ENCODE results near the gene POLA1. TPM values are rescaled to one million over a fixed set of nuclear protein-coding genes. Genes with fewer than 3 reads are reported as not detected.

POLA1 gene
- total RNA-seq, 4 donors from 2014 or later, result 12.0 to 15.6 (median 12.5) TPM

DNA sequence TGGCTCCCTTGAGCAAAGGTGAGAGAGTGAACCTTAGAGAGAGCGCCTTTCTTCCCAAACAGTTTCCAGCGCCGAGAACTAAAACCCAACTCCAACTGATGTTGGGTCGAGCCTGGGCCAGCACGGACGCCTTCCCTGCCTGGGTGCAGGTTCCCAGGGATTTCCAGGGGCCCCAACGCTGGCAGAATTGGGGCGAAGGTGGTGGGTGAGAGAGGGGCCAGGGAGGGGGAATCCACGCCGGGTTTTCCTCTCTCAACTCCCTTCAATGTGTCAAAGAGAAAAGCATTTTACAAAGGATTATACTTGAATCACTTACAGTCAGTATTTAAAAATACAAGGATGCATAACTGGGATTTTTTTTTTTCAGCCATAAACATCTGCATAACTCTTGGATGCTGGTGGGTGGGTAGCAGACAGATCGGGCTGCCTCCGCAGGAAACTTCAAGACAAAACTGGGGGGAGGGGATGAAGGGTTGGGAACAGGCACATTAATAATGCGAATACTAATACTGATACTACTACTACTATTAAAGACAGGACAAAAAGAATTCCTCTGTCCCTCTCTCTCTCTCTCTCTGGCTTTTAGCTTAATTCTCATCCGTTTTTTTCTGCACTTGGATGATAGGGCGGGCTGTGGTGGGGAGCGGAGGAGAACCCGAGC is 323.4 kb downstream of the POLA1 start:
- Histone ChIP-seq H3K36me3 (no peaks in the 10 kb centered on the region), H3K4me1 (peaks cover 0 to 34% (median 0%) of the 10 kb centered on the region in 3 donors), H3K9me3 (no peaks in the 10 kb centered on the region), H3K27me3 (peaks cover 99% of the 10 kb centered on the region), H3K27ac (no peak overlapping the region), H3K4me3 (no peak overlapping the region)
- 9 to 19% methylated on average over 6 to 13 of the region's 17 CpGs for WGBS, 2 donors (ENCODE audit: low coverage in 1 of 2)
- no peak for TF ChIP-seq EP300 (IDR thresholded peaks at IDR 0.05)
- no peak for TF ChIP-seq POLR2AphosphoS5 (IDR thresholded peaks at IDR 0.05)
- TF ChIP-seq POLR2A (IDR thresholded peaks at IDR 0.05), result no peak
- TF ChIP-seq, protein P1, sequence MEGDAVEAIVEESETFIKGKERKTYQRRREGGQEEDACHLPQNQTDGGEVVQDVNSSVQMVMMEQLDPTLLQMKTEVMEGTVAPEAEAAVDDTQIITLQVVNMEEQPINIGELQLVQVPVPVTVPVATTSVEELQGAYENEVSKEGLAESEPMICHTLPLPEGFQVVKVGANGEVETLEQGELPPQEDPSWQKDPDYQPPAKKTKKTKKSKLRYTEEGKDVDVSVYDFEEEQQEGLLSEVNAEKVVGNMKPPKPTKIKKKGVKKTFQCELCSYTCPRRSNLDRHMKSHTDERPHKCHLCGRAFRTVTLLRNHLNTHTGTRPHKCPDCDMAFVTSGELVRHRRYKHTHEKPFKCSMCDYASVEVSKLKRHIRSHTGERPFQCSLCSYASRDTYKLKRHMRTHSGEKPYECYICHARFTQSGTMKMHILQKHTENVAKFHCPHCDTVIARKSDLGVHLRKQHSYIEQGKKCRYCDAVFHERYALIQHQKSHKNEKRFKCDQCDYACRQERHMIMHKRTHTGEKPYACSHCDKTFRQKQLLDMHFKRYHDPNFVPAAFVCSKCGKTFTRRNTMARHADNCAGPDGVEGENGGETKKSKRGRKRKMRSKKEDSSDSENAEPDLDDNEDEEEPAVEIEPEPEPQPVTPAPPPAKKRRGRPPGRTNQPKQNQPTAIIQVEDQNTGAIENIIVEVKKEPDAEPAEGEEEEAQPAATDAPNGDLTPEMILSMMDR (IDR thresholded peaks at IDR 0.05), result no peak
- ATAC-seq, result no peak

DNA sequence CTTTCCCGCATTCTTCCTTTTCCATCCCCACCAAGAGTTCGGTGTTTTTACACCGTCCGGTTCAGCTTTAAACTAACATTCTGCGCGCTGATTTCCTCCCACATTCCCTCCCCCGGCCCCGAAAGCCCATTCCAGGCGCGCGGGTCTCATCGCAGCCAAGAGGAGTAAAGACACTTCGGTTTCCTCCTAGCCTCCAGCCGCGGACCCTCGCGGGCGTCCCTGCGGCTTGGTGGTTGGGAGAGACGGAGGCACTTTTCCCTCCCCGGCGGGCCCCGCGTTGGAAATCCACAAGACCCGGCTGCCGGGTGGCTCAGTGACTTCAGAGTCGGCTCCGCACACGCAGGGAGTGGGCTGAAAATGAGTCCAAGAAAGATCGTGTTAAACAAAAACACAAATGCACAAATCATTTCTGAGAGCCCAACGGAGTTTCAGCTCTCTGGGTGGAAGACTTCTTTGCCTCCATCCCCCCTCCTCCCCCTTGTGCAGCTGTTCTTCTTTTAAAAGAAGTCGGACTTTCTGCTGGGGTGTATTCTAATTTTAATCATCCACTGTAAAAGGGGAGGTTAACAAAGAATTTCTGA is 324.0 kb downstream of the POLA1 start:
- TF ChIP-seq EP300 (IDR thresholded peaks at IDR 0.05), result no peak
- no peak for TF ChIP-seq POLR2A (IDR thresholded peaks at IDR 0.05)
- TF ChIP-seq, protein P1 (IDR thresholded peaks at IDR 0.05), result no peak
- no peak for TF ChIP-seq POLR2AphosphoS5 (IDR thresholded peaks at IDR 0.05)
- Histone ChIP-seq H3K27ac (no peak overlapping the region), H3K4me1 (peaks cover 0 to 30% (median 0%) of the 10 kb centered on the region in 3 donors), H3K27me3 (peaks cover 99% of the 10 kb centered on the region), H3K4me3 (no peak overlapping the region), H3K36me3 (no peaks in the 10 kb centered on the region), H3K9me3 (no peaks in the 10 kb centered on the region)
- ATAC-seq, result no peak
- 9 to 20% methylated on average over 6 to 14 of the region's 32 CpGs for WGBS, 2 donors (ENCODE audit: low coverage in 1 of 2)

DNA sequence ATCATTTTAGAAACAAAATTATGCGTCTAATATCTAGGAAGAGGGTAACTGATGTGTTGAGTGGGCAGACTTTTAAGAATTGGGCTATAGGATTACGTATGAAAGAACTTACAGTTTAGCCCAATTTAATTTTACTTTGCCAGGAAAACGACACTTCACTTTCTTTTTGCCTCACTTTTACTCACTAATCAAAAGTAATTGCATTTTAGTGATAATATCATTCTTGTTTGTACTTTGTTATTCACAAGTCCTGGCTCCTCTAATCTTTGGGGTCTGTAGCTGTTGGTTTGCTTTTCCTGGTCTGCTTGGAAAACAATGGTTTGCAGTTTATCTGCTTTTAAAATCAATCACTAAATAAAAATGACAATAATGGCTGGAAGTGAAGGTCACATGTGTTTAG is 325.0 kb downstream of the POLA1 start:
- 20 to 24% methylated on average over 3 of the region's 3 CpGs for WGBS, 2 donors (ENCODE audit: low coverage in 1 of 2)

DNA sequence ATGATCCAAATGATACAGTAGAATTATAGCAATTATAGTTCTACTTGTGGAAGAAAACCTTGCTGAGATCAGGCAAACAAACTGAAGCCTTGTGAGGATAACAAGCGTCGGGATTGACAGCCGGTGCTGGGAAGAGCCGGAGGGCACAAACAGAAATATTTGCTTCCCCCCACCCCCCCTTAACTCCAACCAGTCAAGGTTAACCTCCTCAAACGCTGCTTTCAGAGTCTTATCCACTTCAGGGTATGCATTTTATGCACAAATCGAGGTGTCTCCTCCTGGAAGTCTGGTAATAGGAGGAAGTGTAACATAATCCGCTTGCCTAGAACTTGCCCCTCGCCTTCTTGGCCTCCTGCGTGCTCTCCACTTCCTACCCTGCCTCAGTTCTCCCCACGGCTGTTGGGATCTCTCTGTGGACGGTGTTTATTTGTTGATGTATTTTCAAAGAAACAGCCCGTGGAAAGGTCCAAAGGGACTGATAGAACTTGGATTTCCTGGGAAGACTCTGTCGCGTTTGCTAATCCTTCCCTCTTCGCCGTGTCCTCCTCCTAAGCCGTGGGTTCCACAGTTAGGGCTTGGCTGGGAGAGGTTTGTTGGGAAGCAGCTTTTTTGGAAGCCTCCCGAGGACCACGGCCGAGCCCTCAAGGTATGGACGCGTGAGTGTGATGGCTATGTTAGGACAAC is 326.1 kb downstream of the POLA1 start:
- Histone ChIP-seq H3K27me3 (peaks cover 100% of the 10 kb centered on the region), H3K4me3 (no peak overlapping the region), H3K9me3 (no peaks in the 10 kb centered on the region), H3K36me3 (no peaks in the 10 kb centered on the region), H3K27ac (no peak overlapping the region), H3K4me1 (peaks cover 0 to 25% (median 0%) of the 10 kb centered on the region in 3 donors)
- 16 to 32% methylated on average over 4 to 8 of the region's 22 CpGs for WGBS, 2 donors (ENCODE audit: low coverage in 1 of 2)
- no peak for ATAC-seq
- TF ChIP-seq POLR2AphosphoS5 (IDR thresholded peaks at IDR 0.05) (no peak), POLR2A (IDR thresholded peaks at IDR 0.05) (no peak), EP300 (IDR thresholded peaks at IDR 0.05) (no peak)
- TF ChIP-seq, protein P1 (IDR thresholded peaks at IDR 0.05), result no peak

More for the DNA sequence above, 325.0 kb downstream of the POLA1 start:
- Histone ChIP-seq H3K9me3 (no peaks in the 10 kb centered on the region), H3K36me3 (no peaks in the 10 kb centered on the region), H3K27ac (no peak overlapping the region), H3K4me3 (no peak overlapping the region), H3K27me3 (peaks cover 100% of the 10 kb centered on the region), H3K4me1 (peaks cover 0 to 25% (median 0%) of the 10 kb centered on the region in 3 donors)
- no peak for ATAC-seq
- TF ChIP-seq POLR2AphosphoS5 (IDR thresholded peaks at IDR 0.05) (no peak), EP300 (IDR thresholded peaks at IDR 0.05) (no peak), POLR2A (IDR thresholded peaks at IDR 0.05) (no peak)
- TF ChIP-seq, protein P1 (IDR thresholded peaks at IDR 0.05), result no peak
